HCT116 (cell line): ENCODE data around the gene TMEM132E. TPM values are rescaled to one million over a fixed set of nuclear protein-coding genes. Genes with fewer than 3 reads are reported as not detected.

Experiments
- ATAC-seq: fragments of 200-7000 bp; cut with Tn5 transposase; 2 replicates; pipeline ENCODE4 v1.9.1; 2020; ENCODE audit warnings: mild to moderate bottlenecking, moderate library complexity
- BruUV-seq: library from RNA; stranded (reverse); fragments of 400-500 nt; replicated peaks from 2 replicates; lab custom pipeline; 2021; lab: Mats Ljungman, UMichigan
- CTCF ChIA-PET: fragments of 300-600 bp; sonication (Branson Sonifier 250); formaldehyde crosslinking; loops from one replicate; lab custom pipeline; 2021; ENCODE audit warnings: antibody characterized with exemption; lab: Charles Lee
- POLR2A ChIA-PET: fragments of 300-600, 350-600 bp; sonication (Branson Sonifier 250); formaldehyde crosslinking; loops from one replicate; lab custom pipeline; 2021; ENCODE audit warnings: antibody characterized with exemption; lab: Charles Lee
- RAD21 ChIA-PET, 2 experiments: fragments of 300-600 bp; sonication (Branson Sonifier 250); formaldehyde crosslinking; loops; one replicate each; lab custom pipeline; 2023; ENCODE audit warnings: low total read pairs in 2 of 2; ENCODE audit not compliant: uncharacterized antibody in 2 of 2, unreplicated experiment in 2 of 2, low non-redundant PET in 1 of 2; lab: Charles Lee
- DNase-seq: peaks from one replicate; pipeline ENCODE4 v3.0.0-alpha.2; 2010; ENCODE audit warnings: low read depth, low spot score
- H2AFZ ChIP-seq: fragments of 200-600 bp; shearing (Covaris generic), sonication (generic); 2 replicates; pipeline ENCODE4 v1.6.1; 2017; ENCODE audit warnings: low read depth, mixed run types, mixed read lengths, antibody characterized with exemption, low read length; ENCODE audit not compliant: poor library complexity, severe bottlenecking
- H3K27ac ChIP-seq: 2 replicates; pipeline ENCODE4 v1.5.1; 2012; ENCODE audit warnings: low read depth, low read length
- H3K27me3 ChIP-seq: fragments of 200-600 bp; sonication (generic); 2 replicates; pipeline ENCODE4 v1.6.1; 2016; ENCODE audit warnings: mixed run types, low read length, mixed read lengths; ENCODE audit not compliant: insufficient read depth
- H3K36me3 ChIP-seq, 2 experiments: fragments of 200-500 bp in 1 of 2; fragments of 200-600 bp in 1 of 2; sonication (Bioruptor generic) in 1 of 2; sonication (generic) in 1 of 2; 2 replicates each; pipeline versions ENCODE4 v1.5.1 to v1.6.1; 2014 to 2016; ENCODE audit warnings: low read length in 2 of 2, inconsistent platforms in 1 of 2, mixed read lengths in 1 of 2, mixed run types in 1 of 2; ENCODE audit not compliant: insufficient read depth in 2 of 2, control insufficient read depth in 1 of 2
- H3K4me1 ChIP-seq, 2 experiments: fragments of 200-600 bp in 1 of 2; sonication (generic) in 1 of 2; 2 replicates each; pipeline versions ENCODE4 v1.5.1 to v1.6.1; 2012 to 2017; ENCODE audit warnings: low read length in 2 of 2, inconsistent platforms in 1 of 2, mild to moderate bottlenecking in 1 of 2, mixed read lengths in 1 of 2, mixed run types in 1 of 2, moderate library complexity in 1 of 2; ENCODE audit not compliant: insufficient read depth in 2 of 2, control insufficient read depth in 1 of 2
- H3K4me2 ChIP-seq: fragments of 200-600 bp; sonication (generic); 2 replicates; pipeline ENCODE4 v1.6.1; 2017; ENCODE audit warnings: mixed run types, low read length, mixed read lengths
- H3K4me3 ChIP-seq, 2 experiments: fragments of 200-600 bp in 1 of 2; sonication (generic) in 1 of 2; replicated peaks in 1 of 2; 2 replicates each; pipeline ENCODE4 v1.5.1; 2011 to 2016; ENCODE audit warnings: low read length in 2 of 2, control low read depth in 1 of 2, low read depth in 1 of 2, mild to moderate bottlenecking in 1 of 2, mixed read lengths in 1 of 2, mixed run types in 1 of 2
- H3K79me2 ChIP-seq: fragments of 200-600 bp; sonication (generic); 2 replicates; pipeline ENCODE4 v1.6.1; 2017; ENCODE audit warnings: mild to moderate bottlenecking, mixed run types, low read length, moderate library complexity, mixed read lengths; ENCODE audit not compliant: insufficient read depth
- H3K9ac ChIP-seq: fragments of 200-600 bp; sonication (generic); 2 replicates; pipeline ENCODE4 v1.6.1; 2016; ENCODE audit warnings: low read length, mixed read lengths
- H3K9me2 ChIP-seq: fragments of 200-600 bp; sonication (generic), shearing (Covaris generic); 2 replicates; pipeline ENCODE4 v1.6.1; 2017; ENCODE audit warnings: mixed run types, mild to moderate bottlenecking, moderate library complexity; ENCODE audit not compliant: insufficient read depth
- H3K9me3 ChIP-seq, 2 experiments: fragments of 200-500 bp in 1 of 2; fragments of 200-600 bp in 1 of 2; sonication (Bioruptor generic) in 1 of 2; sonication (generic) in 1 of 2; 2 replicates each; pipeline ENCODE4 v1.6.1; 2014 to 2017; ENCODE audit warnings: low read length in 2 of 2, mixed read lengths in 2 of 2, inconsistent platforms in 1 of 2, low read depth in 1 of 2, mild to moderate bottlenecking in 1 of 2, mixed run types in 1 of 2, moderate library complexity in 1 of 2; ENCODE audit not compliant: control insufficient read depth in 1 of 2, insufficient read depth in 1 of 2
- H4K20me1 ChIP-seq: fragments of 200-600 bp; sonication (generic), shearing (Covaris generic); 2 replicates; pipeline ENCODE4 v1.6.1; 2017; ENCODE audit warnings: mixed run types, mild to moderate bottlenecking, moderate library complexity; ENCODE audit not compliant: insufficient read depth
- CEBPB ChIP-seq: IDR thresholded peaks from 2 replicates; pipeline ENCODE4 v1.6.1; 2012; ENCODE audit warnings: low read depth
- ELF1 ChIP-seq: IDR thresholded peaks from 2 replicates; pipeline ENCODE4 v1.6.1; 2012; ENCODE audit warnings: low read depth, borderline replicate concordance
- EZH2 ChIP-seq: fragments of 200-600 bp; sonication (generic); IDR thresholded peaks from 2 replicates; pipeline ENCODE4 v1.6.1; 2017; ENCODE audit warnings: antibody characterized with exemption, mixed run types
- EZH2phosphoT487 ChIP-seq: fragments of 200-600 bp; IDR thresholded peaks from 2 replicates; pipeline ENCODE4 v1.6.1; 2018; ENCODE audit warnings: antibody characterized with exemption, borderline replicate concordance
- FOSL1 ChIP-seq: IDR thresholded peaks from 2 replicates; pipeline ENCODE4 v1.6.1; 2012; ENCODE audit warnings: low read depth
- JUND ChIP-seq: IDR thresholded peaks from 2 replicates; pipeline ENCODE4 v1.6.1; 2012
- MAX ChIP-seq: IDR thresholded peaks from 2 replicates; pipeline ENCODE4 v1.6.1; 2012
- POLR2A ChIP-seq: IDR thresholded peaks from 2 replicates; pipeline ENCODE4 v1.7.0; 2011; ENCODE audit warnings: borderline replicate concordance; ENCODE audit not compliant: insufficient read depth, insufficient read length; ENCODE audit errors: extremely low read depth
- POLR2AphosphoS5 ChIP-seq: IDR thresholded peaks from 2 replicates; pipeline ENCODE4 v1.6.1; 2011; ENCODE audit warnings: mild to moderate bottlenecking, low read depth, low read length, moderate library complexity
- RAD21 ChIP-seq: IDR thresholded peaks from 2 replicates; pipeline ENCODE4 v1.6.1; 2012; ENCODE audit warnings: low read depth, mild to moderate bottlenecking
- REST ChIP-seq: IDR thresholded peaks from 2 replicates; pipeline ENCODE4 v1.6.1; 2012; ENCODE audit warnings: low read depth
- SIN3A ChIP-seq: IDR thresholded peaks from 2 replicates; pipeline ENCODE4 v1.6.1; 2012; ENCODE audit warnings: low read depth
- SP1 ChIP-seq: IDR thresholded peaks from 2 replicates; pipeline ENCODE4 v1.6.1; 2012; ENCODE audit warnings: low read depth
- SRF ChIP-seq: IDR thresholded peaks from 2 replicates; pipeline ENCODE4 v1.6.1; 2012; ENCODE audit warnings: low read depth
- ZBTB33 ChIP-seq: IDR thresholded peaks from 2 replicates; pipeline ENCODE4 v1.6.1; 2011; ENCODE audit warnings: mild to moderate bottlenecking, low read length, moderate library complexity; ENCODE audit not compliant: insufficient replicate concordance; ENCODE audit errors: extremely low read depth
- ZFX ChIP-seq: fragments of 450-650 bp; IDR thresholded peaks from 2 replicates; pipeline ENCODE4 v1.6.1; 2017
- intact Hi-C: fragments of 100-400 bp; cut with micrococcal nuclease; formaldehyde crosslinking; loops from 2 replicates; pipeline ENCODE4 v1.10.0; 2022
- total RNA-seq: library from RNA; stranded (reverse); gene quantifications from one replicate; pipeline ENCODE4 v1.2.1, GENCODE V29; 2021; ENCODE audit not compliant: unreplicated experiment

Gene TMEM132E
- total RNA-seq, 1 experiment from 2014 or later, result not detected

GRCh38 chr17:34683390-34683789 lies 104.0 kb downstream of the TMEM132E start:
- intact Hi-C loops, result no loop called here
- no peaks in the 10 kb centered on the region for H3K9me3 ChIP-seq
- no peaks in the 10 kb centered on the region for H3K9me2 ChIP-seq
- peaks cover 32% of the 10 kb centered on the region for H3K27me3 ChIP-seq
- DNase-seq (no peak), ATAC-seq (no peak)
- H3K4me3 ChIP-seq, result no peak overlapping the region
- no TSS peak for BruUV-seq
- no peak overlapping the region for H2AFZ ChIP-seq
- TF ChIP-seq POLR2AphosphoS5 (no peak), FOSL1 (no peak), POLR2A (no peak), ZFX (no peak), JUND (no peak), ELF1 (no peak), ZBTB33 (no peak), SIN3A (no peak), SRF (no peak), MAX (no peak), EZH2 (no peak), RAD21 (no peak), REST (no peak), CEBPB (no peak), EZH2phosphoT487 (no peak), SP1 (no peak)
- POLR2A ChIA-PET, result no interaction called here
- no peaks in the 10 kb centered on the region for H4K20me1 ChIP-seq
- H3K79me2 ChIP-seq, result no peaks in the 10 kb centered on the region
- no peak overlapping the region for H3K27ac ChIP-seq
- no peak overlapping the region for H3K9ac ChIP-seq
- no peaks in the 10 kb centered on the region for H3K4me1 ChIP-seq
- H3K36me3 ChIP-seq, result no peaks in the 10 kb centered on the region
- CTCF ChIA-PET, result no interaction called here
- H3K4me2 ChIP-seq, result no peak overlapping the region
- RAD21 ChIA-PET, result no interaction called here

Other genes starting within 250 kb of the TMEM132E start
- gene CCL13, start 223.1 kb upstream of the TMEM132E start, total RNA-seq, result not detected
- gene CCL1, start 216.3 kb upstream of the TMEM132E start, total RNA-seq, result not detected